Tongue (tissue), 2 donors: Measurements from ENCODE around the gene HDAC4. TPM values are rescaled to one million over a fixed set of nuclear protein-coding genes. Genes with fewer than 3 reads are reported as not detected.

Experiments
- DNase-seq: peaks from one replicate; pipeline ENCODE4 v3.0.0-alpha.2; 2015
- total RNA-seq: library from RNA; depleted of rRNA; stranded (reverse); fragments of >200 nt; gene quantifications from one replicate; pipeline ENCODE4 v1.2.3, GENCODE V29; 2014

HDAC4 gene
- total RNA-seq, 1 donor from 2014 or later: 34.2 TPM

GRCh38 chr2:239200646-239201530 is 199.9 kb downstream of the HDAC4 start:
- DNase-seq: no peak

DNA sequence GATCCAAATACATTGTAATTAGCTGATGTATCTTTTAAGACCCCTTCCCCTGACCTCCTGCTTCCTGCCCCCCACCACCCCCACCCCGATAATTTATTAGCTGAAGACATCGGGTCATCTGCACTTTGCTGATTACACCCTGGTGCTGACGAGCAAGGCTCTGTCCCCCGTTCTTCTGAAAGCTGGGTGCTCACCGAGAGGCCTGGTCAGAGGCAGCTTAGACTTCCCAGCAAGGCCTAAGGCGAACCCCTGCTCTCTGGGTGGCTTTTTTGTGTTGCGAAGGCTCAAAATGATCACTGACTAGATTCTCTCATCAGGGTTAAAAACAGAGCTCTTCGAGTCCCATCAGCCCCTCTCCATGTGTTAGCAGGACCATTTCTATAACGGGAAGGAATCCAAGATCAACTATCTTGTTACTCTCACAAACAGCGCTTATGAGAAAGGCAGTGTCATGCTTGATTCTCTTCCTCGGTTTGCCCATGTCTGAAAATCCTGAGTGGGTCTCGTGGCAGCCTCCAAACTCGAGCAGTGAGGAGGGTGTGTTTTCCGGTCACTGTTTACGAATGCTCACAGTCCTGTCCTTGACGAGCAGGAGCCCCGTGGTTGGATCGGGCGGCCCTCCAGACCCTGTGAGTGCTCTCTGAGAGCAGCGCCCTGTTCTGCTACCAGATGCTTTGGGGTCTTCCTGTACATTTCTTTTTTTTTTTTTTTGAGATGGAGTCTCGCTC is 201.6 kb downstream of the HDAC4 start:
- peak; percentile 47 for DNase-seq

DNA sequence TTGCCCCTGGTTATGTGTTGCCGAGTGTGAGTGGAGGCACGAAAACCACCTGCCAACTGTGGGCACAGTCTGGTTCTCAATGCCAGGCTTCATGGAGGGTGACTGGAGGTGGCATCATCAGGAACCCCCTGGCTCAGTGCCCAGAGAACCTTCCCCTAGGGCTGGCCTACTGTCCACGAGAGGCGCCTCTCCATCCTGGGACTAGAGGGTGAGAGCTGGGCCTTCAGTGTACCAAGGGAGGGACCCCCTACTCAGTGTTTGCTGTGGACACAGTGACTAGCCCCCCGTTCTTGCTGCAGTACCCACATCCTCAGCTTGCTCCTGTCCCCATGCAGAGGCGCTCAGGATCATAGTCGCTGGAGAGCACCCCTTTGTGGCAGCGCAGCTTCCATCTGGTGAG is 202.6 kb downstream of the HDAC4 start:
- no peak for DNase-seq

GRCh38 chr2:239197146-239197545 is 203.7 kb downstream of the HDAC4 start:
- DNase-seq: no peak

DNA sequence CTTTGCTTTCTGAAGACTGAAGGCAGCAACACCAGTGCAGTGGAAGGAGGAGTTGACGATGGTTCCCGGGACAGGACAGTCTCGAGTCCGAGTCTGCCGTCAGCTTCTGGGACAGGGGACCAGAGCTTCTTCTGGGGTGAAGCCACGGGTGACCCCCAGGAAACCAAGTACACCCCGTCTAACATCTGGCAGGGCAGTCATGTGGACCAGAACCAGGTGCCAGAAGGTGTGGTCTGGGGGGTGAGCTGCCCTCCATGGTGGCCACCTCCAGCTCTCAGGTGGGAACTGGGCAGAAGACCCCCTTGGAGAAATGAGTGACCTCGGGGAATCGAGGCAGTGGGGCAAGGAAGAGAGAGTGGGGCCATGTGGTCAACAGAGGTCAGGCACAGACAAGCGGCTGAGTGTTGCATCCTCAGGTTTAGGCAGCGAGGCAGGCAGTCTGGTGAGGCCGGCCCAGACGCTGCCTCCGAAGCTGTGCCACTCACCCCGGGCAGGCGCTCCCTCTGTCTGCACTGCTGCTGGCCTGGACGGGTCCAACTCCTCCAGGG is 204.3 kb downstream of the HDAC4 start:
- no peak for DNase-seq

DNA sequence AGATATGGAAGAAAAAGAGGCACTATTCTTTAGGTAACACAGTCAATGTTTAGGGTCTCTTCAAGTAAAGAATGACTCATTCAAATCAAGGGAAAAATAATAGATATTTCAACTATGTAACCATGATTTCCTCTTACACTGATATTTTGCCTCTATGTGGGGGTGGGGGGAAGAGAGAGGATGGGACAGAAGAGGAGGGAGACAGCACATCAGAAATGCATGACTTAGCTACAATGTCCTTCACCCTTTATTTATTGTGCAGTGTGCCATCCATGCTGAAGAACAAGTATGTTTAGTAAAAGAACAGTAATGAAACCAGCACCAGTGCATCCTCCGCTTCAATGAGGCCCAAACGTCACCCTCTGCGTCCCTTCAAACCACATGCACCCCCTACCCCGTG is 204.8 kb downstream of the HDAC4 start:
- DNase-seq: no peak

DNA sequence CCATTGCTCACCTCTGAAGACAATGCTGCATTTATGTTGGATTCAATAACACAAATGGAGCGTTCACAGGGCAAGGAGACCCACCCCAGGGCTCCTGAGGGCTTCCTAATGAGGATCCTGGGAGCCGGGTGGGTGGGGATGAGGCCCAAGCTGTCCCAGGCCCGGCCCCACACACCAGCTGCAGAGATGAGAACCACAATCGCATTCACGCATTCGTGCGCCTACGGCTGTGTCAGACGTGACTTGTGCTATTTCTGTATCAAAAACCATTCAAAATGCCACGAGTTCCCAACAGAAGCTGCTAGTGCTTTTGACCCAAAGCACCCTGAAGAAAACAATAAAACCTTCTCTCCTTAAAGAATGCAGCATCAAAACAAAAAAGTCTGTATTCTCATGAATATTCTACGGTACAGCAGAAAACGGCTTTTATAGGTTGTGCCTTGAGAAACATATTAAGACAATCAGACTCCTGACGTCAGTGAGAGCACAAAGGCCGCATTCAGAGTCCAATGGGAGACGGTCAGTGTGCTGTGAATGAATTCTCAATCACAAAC is 205.4 kb downstream of the HDAC4 start:
- DNase-seq: no peak

GRCh38 chr2:239194731-239195317 is 206.0 kb downstream of the HDAC4 start:
- DNase-seq: no peak

GRCh38 chr2:239193925-239194677 is 206.7 kb downstream of the HDAC4 start:
- no peak for DNase-seq

GRCh38 chr2:239193401-239193811 is 207.4 kb downstream of the HDAC4 start:
- DNase-seq: no peak

DNA sequence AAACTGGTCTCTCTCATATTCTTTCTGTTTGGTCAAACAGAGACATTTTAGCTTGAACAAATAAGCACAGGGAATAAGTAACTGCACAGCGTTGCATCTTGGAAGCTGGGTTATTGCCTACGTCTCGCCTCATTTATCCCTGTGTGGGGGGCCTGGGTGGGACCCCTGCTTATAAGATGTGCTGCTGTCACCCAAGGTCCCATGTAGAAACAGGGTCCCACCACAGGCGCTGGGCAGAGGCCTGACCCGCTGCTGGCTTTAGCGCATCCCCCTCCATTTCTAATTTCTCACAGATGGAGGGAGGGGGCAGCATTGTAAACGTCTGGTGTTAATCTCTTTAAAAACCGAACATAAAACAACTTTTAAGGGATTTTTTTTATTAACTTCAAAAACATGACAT is 207.8 kb downstream of the HDAC4 start:
- DNase-seq: no peak

GRCh38 chr2:239192456-239192855 is 208.4 kb downstream of the HDAC4 start:
- DNase-seq: no peak

GRCh38 chr2:239190921-239191885 is 209.6 kb downstream of the HDAC4 start:
- no peak for DNase-seq

- no peak for DNase-seq
These were observed 210.5 kb downstream of the HDAC4 start for GRCh38 chr2:239190361-239190760.

GRCh38 chr2:239189711-239190131 is 211.1 kb downstream of the HDAC4 start:
- no peak for DNase-seq

GRCh38 chr2:239188536-239188935 is 212.3 kb downstream of the HDAC4 start:
- DNase-seq: no peak

DNA sequence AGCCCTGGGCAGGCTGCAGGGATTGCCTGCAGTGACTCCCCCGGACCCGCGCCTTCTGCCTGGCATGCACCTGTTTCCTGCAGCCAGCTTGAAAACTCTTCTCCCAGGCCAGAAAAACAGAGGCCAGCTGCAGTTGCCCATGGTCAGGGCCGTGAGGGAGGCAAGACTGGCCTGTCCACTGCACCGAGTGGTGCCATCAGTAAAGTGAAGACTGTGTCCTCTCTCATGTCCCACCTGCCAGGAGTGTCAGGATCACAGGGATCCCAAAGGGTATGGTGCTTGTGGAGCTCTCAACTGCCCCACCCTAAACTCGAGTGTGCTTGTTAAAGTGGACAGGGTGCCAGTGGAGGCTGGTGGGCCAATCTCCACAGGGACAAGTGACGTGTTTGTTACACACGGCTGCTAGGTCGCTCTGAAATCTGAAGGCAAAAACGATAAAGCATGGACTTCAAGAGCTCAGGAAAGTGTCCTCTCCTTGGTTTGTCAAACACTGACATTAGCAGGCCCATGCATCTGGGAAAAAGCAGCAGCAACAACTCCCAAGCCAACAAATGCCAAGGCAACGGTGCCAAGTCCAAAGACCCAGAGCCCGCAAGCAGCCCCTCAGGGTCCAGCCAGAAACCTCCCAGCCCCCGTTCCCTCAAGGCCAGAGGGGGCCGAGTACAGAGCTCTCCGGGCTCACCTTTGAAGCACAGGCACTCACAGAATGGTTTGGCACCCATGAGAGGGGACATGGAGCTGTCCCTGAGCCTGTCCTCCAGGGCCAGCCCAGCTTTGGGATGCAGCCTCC is 213.2 kb downstream of the HDAC4 start:
- no peak for DNase-seq

DNA sequence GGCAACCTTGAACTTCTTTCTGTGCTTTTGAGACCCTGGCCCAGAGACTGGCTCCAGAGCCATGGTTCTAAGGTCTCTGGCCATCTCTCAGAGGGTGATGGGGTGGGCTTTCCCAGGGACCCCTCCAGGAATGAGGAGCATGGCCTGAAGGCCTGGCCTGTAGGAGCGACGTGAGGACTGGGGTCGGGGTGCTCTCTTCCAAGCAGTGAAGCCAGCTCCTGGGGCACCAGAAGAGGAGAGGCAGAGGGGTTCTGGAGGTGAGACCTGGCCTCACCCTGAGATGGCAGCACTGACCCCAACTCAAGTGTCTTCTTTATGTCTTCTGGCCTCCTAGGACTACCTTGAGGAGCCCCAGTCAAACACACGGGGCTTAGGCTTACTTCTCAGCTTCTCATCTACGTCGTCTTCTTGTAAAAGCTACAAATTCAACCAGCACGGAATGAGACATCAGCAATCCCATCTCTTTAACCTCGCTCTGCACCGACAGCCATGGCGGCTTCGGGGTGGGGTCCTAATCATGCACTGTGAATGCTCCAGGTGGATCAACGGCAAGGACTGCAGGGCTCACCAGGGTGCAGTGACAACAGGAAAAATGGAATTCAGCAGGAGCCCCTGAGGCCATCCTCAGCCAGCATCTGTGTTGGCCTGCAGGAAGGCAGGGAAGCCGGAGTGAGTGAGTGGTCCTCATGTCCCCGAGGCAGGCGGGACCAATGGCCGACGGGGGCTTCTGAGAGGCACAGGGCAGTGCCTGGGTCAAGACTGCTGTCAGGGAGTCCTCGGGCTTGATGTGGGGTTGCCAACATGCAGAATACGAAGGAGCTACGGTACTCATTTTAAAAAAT is 214.1 kb downstream of the HDAC4 start:
- no peak for DNase-seq
